IPS-NIHi7 (cell line): Measurements from ENCODE around the gene TNFRSF12A.

Experiments
- DNase-seq: peaks from one replicate; pipeline ENCODE4 v3.0.0; 2012; ENCODE audit warnings: mixed read lengths; ENCODE audit errors: extremely low spot score

The TNFRSF12A gene, protein sequence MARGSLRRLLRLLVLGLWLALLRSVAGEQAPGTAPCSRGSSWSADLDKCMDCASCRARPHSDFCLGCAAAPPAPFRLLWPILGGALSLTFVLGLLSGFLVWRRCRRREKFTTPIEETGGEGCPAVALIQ

DNA sequence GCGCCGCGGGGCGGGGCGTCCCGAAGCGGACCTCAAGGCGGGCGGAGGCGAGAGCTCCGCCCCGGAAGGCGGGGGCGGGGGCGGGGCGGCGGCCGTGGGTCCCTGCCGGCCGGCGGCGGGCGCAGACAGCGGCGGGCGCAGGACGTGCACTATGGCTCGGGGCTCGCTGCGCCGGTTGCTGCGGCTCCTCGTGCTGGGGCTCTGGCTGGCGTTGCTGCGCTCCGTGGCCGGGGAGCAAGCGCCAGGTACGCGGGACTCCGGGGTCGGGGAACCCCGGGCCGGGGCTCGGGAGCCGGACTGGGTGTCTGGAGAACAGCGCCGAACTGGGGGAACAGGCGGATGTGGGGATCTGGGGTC is at the start of gene TNFRSF12A:
Gene TNFRSF12A, plus strand, starts transcription at position 122 of the 357 bp plus-strand sequence. Its CDS starts 30 bp downstream, at position 152.
- DNase-seq, result no peak

DNA sequence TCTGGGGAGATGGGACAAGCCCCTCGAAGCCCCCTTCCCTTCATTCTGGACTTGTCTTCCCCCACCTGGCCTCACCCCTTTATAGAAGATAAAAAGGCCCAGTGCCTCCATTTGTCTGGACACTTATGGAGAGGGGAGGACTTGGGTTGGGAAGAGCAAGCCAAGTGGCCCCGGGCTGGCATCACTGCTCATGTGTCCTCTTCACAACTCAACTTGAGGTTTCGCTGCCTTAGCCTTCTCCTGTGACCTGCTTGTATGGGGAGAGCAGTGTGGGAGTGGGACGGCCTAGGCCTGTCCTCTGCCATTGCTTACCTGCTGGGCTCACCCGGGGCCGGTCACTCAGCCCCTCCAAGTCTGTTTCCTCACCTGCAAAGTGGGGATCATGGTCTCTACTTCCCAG is 49.6 kb upstream of the TNFRSF12A start:
- DNase-seq, result no peak

DNA sequence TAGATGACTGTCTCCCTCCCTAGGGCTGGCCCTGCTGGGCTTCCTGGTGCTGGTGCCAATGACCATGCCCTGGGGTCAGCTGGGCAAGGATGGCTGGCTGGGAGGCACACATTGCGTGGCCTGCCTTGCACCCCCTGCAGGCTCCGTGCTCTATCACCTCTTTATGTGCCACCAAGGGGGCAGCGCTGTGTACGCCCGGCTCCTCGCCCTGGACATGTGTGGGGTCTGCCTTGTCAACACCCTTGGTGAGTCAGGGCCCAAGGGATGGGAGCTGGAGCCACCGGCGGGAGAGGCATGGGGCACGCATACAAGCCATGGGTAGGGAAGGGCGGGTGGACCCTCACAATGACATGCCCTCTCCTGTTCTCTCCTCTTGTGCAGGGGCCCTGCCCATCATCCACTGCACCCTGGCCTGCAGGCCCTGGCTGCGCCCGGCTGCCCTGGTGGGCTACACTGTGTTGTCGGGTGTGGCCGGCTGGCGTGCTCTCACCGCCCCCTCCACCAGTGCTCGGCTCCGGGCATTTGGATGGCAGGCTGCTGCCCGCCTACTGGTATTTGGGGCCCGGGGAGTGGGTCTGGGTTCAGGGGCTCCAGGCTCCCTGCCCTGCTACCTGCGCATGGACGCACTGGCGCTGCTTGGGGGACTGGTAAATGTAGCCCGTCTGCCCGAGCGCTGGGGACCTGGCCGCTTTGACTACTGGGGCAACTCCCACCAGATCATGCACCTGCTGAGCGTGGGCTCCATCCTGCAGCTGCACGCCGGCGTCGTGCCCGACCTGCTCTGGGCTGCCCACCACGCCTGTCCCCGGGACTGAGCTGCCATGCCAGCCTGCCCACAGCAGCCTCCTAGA is 48.8 kb upstream of the TNFRSF12A start:
- DNase-seq, result no peak

DNA sequence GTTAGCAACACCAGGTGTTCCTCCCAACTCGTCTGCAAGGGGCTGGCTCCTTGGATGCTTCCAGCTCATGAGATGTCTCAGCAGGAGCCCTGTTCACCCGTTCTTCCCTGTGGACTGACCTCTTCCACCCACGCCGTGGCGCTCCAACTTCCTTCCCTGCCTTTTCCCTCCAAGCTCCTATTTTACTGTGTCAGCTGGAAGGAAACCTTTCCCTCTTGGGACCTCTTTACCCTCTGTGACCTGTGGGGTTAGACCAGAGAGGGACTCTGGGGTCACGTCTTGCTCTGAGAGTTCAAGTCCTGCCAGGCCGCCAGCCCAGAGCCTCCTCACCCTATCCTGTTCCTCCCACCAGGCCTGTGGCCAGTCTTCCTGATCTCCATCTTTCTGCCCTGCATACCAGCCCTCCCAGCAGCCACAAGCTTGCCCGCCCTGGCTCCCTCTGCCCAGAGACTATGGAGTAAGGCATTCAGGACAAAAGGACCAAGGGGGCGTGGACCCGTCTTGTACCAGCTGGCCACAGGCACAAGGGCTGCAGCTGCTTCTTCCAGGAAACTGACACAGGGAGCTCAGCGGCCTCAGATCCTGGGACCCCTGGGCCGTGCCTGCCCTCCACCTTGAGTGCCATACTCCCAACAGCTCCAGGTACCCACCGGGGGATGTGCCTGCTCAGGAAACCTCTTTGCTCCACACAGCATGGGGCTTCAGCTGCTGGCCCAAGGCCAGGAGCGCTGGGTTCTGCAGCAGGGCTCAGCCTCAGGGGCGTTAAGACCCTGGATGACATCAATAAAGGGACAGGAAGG is 48.0 kb upstream of the TNFRSF12A start:
- DNase-seq, result no peak

DNA sequence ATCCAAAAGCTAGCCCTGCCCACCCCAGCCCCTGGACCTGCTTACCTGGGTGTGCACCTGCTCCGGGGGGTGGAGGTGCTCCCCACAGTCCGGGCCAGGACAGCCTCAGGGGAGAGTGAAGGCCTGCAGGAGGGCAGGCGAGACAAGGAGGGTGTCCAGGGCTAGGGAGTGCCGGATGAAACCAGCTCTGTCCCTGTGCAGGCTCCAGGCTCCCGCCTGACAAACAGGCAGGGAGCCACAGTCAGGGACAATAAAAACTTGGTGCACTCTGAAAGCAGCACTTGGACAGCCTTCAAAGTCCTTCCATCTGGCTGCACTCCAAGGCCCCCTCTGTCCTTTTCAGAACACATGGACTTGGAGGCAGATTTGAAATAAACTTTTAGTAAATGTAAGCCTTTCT is 47.1 kb upstream of the TNFRSF12A start:
- DNase-seq, result no peak

DNA sequence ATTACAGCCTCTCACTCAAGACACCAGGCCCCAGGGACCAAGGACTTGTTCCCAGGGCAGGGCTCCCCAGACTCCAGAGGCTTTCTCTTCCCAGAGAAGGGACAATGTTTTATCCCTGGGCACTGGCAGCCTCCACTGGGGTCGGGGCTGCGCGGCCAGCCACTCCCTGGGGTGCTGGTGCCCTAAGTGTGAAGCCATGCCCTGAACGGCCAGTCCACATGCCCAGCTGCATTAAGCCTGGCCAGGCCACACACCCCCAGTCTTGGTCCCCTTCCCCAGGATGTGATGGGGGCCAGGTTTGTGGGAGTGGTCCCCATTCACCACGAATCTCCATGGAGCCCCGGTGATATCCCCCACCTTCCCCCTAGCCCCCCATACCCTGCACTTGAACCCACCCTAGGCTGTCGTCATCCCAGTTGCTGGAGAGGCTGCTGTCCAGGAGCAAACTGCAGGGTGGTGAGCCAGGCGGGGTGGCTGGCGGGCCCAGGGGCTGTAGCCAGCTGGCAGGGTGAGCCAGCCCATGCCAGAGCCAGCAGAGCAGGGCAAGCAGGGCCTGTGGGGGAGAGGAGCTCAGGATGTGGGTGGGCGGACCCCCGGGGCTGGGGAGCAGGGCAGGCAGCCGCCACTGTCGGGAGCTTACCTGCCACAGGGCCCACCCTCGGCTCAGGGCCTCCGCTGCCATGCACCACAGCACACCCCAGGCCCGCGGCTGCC is 46.4 kb upstream of the TNFRSF12A start:
- DNase-seq, result no peak

DNA sequence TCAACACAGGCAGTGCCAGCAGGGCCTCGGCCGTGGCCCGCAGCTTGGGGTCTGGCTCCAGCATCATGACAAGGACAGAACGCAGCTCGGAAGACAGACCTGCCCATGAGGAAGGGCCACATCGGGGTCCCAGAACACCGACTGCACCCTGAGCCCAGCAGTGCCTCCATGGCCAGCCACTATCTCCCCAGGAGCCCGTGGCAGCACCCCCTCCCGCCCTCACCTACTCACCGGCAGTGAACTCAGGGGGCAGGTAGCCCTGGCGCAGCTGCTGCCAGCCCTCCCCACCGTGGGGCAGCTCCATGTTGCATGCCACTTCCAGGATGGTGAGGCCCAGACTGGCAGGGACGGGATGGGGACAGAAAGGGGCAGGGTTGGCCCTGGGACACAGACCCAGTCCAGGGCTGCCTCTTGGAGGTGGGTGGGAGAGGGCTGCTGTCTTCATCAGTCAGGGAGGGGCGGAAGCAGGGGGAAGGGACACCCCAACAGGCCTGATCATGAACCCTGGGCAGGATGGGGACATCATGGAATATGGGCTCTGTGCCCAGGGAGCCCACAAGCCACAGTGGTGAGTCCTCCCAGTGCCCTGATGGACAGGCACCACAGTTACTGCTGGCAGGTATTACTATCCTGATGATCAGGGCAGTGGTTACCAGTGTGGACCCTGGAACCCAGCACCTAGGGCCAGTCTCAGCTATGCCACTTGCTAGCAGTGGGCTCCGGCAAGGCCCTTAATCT is 45.7 kb upstream of the TNFRSF12A start:
- DNase-seq, result no peak

DNA sequence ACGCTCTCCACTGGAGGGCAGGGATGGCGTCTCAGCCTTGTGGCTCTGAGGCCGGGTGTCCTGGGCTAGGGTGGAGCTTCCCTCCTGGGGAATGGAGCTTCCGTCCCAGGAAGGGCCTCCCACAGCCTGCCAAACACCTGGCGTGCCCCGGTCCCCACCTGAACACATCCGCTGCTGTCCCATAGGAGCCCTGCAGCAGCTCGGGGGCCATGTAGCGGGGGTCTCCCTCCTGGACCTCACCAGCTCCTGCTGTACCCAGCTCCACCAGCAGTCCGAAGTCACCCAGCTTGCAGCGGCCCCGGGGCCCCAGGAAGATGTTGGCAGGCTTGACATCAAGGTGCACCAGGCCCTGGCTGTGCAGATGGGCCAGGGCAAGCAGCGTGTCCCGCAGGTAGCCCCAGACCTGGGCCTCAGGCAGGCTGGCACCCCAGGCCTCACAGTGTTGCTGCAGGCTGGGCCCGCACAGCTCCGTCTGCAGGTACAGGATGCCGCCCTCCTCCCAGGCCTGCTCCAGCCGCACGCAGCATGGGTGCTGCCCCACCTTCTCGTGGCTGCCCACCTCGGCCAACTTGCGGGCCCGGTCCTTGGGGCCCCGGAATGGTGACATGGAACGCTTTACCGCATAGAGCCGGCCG is 44.9 kb upstream of the TNFRSF12A start:
- no peak for DNase-seq

DNA sequence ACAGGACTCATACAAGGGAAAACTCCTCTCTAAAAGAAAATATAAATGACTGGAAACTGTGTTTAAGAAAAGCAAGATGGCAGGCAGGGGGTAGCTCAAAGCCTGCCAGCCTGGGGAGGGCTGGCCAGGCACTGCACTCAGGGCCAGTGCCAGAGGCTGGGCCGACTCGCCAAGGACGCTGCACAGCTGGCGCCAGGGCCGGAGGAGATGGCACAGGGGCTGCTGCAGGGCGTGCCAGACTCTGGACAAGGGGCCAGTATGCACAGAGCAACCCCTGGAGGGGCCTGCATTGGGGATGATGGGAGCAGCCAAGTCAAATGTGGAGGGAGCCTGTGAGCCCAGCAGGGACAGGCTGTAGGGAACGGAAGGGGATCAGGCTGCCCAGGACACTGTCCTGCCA is 44.0 kb upstream of the TNFRSF12A start:
- no peak for DNase-seq

DNA sequence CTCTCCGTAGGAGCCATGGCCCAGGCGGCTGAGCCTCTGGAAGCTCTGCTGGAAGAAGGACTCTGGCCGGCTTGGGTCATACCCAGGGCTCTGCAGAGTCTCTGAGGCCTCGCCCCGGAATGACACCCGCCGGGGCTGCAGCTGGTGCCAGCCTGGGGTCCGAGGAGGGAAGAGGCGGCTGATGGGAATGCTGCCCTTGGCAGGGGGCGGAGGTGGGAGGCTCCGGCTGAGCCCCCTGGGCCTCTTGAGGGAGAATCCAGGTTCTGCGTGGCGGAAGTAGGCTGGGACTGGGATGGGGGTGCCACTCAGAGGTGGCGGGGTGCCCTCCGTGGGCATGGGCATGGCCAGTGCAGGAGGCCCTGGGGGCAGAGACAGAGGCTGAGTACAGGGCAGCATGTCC is 43.5 kb upstream of the TNFRSF12A start:
- DNase-seq, result no peak

DNA sequence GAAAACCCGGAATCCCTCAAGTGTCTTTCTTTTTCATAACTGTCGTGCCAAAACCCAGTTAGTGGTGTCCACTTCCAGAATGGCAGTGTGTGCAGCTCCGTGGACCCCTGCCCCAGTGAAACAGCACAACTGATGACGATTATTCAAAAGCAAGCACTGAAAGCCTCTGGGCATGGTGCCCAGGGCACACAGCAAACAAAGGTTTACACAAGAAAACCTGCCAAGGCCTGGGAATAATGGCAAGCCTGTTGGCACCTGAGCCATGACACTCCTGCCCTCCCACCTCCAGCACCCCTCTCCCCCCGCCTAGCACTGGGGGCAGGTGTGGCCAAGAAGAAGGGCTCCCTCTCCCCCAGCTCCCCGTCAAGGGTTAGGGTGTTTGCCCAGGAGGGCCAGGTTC is 42.7 kb upstream of the TNFRSF12A start:
- no peak for DNase-seq

DNA sequence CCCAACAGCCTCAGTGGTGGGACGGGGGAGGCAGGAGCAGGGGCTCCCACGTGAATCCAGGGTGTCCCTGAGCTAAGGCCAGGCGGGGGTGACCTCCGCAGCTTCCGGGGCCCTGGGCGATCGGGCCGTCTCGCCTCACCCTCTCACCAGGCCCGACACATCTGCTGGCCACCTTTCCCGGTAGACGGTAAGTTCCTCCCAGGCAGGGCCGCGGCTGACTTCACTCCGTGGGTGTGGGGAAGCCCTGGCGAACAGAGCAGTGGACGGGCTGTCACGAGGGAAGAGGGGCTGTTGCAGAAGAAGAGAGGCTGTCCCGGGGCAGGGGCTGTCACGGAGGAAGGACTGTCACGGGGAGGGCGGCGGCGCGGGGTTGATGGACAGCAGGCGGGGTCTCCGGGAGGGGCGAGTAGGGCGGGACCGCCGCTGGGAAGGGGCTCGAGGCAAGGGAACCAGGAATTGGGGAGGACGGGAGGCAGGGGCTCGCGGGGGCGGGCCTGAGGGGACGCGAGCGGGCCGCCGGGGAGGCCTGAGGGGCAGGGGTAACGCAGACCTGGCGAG is 40.4 kb upstream of the TNFRSF12A start:
- DNase-seq, result peak; percentile 61

DNA sequence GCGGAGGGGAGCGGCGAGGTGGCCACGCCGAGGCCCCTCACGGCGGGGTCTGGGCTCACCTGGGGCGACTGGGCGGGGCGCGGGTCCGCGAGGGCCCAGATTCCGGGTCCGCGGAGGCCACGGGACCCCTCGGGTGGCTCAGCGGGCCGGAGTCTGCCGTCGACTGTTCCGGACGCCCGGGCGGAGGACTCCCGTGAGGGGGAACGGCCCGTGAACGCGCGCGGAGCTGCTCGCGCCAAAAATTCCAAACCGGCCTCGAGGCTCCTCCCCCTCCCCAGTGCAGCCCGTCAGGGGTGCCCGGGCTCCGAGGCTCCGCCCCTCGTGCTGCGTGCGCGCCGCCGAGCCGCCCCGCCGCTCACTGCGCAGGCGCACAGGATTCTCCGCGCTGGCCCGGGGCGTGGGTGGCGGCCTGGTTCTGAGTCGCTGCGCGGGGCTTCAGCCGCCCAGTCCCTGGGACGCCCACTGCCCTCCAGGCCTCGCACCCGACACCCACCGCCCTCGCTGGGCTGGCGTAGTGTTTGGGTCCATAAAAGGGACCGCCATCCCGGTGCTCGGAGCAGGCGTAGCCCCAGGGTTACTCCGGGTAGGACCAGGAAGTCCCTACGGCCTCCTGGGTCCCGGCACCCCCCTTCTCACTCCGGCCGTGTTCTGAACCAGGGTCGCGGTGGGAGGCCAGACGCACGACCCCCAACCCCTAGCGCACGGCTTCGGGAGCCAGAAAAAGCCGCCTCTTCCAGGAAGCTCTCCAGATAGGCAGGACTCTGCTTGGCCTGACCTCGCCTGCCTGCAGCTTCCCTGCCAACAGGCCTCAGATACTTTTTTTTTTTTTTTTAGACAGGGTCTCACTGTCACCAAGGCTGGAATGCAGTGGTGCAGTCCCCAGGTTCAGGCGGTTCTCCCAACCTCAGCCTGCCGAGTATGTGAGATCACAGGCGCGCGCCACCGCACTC is 39.7 kb upstream of the TNFRSF12A start, which contains the start of gene PKMYT1:
Gene PKMYT1, minus strand, starts transcription at position 220 of the 950 bp plus-strand sequence. CDS start 789 bp downstream, outside the sequence.
- DNase-seq, result peak; percentile 97

DNA sequence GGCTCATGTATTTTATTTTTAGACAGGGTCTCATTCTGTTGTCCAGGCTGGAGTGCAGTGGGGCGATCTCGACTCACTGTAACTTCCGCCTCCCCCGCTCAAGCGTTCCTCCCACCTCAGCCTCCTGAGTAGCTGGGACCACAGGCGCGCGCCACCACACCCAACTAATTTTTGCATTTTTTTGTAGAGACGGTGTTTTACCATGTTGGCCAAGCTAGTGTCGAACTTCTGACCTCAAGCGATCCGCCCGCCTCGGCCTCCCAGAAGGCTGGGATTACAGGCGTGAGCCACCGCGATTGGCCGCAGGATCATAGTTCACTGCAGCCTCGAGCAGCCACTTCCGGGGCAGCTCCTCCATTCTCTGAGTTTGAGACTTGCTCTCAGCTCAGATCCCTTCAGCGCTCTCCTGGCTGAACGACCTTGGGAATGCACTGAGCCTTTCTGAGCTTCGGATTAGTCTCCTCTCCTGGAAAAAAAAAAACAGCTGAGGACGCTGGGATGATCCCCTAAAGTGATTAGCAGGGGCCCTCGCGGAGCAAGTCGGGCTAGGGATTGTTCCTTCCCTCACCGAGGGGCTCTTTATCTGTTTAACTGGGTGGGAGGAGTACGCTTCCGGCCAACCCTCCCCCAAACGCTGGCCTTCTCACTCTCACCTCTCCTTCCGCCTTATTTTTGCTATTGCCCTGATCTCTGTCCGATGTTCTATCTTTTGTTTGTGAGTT is 38.8 kb upstream of the TNFRSF12A start:
- DNase-seq, result peak; percentile 57

DNA sequence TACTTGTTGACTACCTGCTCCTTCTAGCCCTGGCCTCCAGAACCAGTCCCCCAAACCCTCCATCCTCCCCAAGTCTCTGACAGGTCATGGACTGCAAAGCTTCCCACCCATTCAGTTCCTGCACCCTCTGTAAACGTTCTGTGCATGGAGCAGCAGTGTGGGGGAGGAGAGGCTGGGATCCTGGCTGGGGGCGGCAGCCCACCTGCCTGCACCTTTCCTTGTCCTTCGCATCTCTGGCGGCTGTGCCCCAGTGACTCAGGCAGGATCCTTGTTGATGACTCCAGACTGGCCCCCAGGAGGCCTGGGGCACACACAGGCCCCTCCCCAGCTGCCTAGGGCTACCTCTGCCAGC is 38.3 kb upstream of the TNFRSF12A start:
- DNase-seq, result peak; percentile 61

DNA sequence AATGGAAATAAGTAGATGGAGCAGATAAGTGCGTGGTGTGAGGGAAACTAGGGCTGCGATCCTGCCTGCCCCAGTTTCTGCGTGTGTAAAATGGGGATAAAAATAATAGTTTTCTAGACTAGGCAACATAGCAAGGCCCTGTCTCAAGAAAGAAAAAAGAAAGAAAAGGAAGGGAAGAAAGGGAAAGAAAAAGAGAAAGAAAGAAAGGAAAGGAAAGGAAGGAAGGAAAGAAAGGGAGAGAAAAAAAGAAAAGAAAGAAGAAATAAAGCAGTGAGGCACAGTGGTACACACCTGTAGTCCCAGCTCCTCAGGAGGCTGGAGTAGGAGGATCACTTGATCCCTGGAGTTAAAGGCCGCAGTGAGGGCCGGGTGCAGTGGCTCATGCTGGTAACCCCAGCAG is 37.8 kb upstream of the TNFRSF12A start:
- DNase-seq, result no peak

DNA sequence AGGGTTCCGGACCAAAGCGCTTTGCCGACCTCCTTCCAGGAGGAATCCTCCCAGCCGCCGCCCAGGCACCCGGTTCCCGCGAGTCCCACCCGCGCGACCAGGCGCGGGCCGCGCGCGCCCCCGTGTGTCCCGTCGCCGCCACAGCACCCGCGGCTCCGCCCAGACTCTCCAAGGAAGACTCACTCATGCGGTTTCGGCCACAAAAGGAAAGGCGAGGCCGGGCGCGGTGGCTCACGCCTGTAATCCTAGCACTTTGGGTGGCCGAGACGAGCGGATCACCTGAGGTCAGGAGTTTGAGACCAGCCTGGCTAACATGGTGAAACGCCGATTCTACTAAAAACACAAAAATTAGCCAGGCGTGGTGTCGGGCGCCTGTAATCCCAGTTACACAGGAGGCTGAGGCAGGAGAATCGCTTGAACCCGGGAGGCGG is 36.4 kb upstream of the TNFRSF12A start:
- peak; percentile 92 for DNase-seq

DNA sequence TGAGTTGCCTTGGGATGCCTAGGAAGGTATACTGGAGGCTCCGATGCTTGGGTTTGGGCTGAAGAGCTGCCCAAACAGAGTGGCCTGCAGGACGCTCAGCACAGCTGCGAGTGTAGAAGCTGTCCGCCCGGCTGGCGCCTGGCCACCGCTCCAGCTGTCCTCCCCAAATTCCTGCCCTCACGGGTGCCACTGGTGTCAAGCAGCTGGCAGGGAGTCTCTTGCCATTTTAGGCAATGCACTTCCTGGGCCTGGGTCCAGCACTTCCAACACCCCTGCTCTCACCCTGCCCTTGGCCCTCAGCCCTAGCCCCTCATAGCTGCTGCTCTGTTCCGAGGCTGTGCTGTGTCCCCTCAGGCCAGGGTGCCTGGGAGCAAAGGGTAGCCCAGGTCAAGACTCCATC is 34.7 kb upstream of the TNFRSF12A start:
- DNase-seq, result no peak

DNA sequence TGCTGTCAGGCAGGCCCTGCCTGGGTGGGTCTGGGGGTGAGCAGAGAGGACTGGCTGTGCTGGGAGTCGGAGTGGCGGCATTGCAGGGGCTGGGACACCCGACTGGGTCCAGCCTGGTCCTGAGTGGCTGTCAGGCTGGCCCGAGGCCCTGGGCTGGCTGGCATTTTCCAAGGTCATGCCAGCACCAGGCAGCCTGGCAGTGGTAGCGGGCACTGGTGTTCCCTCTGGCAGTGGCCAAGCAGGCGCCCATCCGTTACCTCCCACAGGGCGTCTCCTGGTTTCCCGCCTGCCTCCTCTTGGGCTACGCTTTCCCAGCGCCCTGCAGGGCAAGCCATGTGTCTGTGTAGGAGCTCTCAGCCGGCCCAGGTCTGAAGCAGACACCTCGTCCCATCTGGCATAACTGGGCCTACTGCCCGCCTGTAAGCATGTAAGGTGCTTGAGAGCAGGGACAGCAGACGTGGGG is 34.2 kb upstream of the TNFRSF12A start:
- no peak for DNase-seq
